ENCODE measurements around the gene ZDHHC8. TPM values are rescaled to one million over a fixed set of nuclear protein-coding genes. Genes with fewer than 3 reads are reported as not detected.

The ZDHHC8 gene
- total RNA-seq, 6 experiments from 2014 or later = 91.8 to 119 (median 99.1) TPM

DNA sequence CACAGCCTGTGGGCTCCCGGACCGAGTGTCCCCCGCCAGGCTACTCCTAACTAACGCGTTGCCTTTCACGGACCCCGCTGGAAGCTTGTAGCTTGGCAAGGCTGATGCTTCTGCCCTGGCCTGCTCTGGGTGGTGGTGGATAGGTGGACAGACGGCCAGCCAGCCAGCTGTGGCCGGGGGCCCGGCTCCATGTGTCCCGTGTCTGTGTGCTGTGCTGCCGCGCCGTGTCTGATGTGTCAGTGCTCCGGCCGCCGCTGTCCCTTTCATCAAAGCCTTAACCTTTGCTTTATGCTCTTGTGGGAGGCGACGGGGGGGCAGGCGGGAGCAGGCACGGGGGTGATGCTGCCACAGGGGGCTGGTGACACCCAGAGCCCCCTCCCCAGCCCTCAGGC is 14.2 kb downstream of the ZDHHC8 start:
- H3K27me3 Mint-ChIP-seq (ENCODE audit: insufficient read depth) = no peaks in the 10 kb centered on the region

GRCh38 chr22:20146777-20147176 is 15.2 kb downstream of the ZDHHC8 start:
- Mint-ChIP-seq H3K4me3 (no peak overlapping the region), H3K36me3 (ENCODE audit: low read depth) (no peaks in the 10 kb centered on the region), H3K27ac (no peak overlapping the region), H3K27me3 (ENCODE audit: insufficient read depth) (no peaks in the 10 kb centered on the region; the same call in 1 of the 2 replicates), H3K4me1 (ENCODE audit: low read depth) (peaks cover 5% of the 10 kb centered on the region), H3K9me3 (no peaks in the 10 kb centered on the region)
- no peak for DNase-seq
- TF ChIP-seq, protein P1, sequence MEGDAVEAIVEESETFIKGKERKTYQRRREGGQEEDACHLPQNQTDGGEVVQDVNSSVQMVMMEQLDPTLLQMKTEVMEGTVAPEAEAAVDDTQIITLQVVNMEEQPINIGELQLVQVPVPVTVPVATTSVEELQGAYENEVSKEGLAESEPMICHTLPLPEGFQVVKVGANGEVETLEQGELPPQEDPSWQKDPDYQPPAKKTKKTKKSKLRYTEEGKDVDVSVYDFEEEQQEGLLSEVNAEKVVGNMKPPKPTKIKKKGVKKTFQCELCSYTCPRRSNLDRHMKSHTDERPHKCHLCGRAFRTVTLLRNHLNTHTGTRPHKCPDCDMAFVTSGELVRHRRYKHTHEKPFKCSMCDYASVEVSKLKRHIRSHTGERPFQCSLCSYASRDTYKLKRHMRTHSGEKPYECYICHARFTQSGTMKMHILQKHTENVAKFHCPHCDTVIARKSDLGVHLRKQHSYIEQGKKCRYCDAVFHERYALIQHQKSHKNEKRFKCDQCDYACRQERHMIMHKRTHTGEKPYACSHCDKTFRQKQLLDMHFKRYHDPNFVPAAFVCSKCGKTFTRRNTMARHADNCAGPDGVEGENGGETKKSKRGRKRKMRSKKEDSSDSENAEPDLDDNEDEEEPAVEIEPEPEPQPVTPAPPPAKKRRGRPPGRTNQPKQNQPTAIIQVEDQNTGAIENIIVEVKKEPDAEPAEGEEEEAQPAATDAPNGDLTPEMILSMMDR (IDR thresholded peaks at IDR 0.05) = no peak

More for the DNA sequence above, 14.2 kb downstream of the ZDHHC8 start:
- Mint-ChIP-seq H3K27ac (no peak overlapping the region), H3K4me1 (ENCODE audit: low read depth) (peaks cover 9% of the 10 kb centered on the region), H3K9me3 (no peaks in the 10 kb centered on the region), H3K4me3 (no peak overlapping the region), H3K36me3 (ENCODE audit: low read depth) (no peaks in the 10 kb centered on the region)
- DNase-seq = no peak
- TF ChIP-seq, protein P1 (IDR thresholded peaks at IDR 0.05) = no peak

GRCh38 chr22:20147237-20147988 is 15.8 kb downstream of the ZDHHC8 start:
- H3K4me3 Mint-ChIP-seq = no peak overlapping the region
- no peaks in the 10 kb centered on the region; the same call in 1 of the 2 replicates for H3K27me3 Mint-ChIP-seq (ENCODE audit: insufficient read depth)
- H3K27ac Mint-ChIP-seq = no peak overlapping the region
- no peaks in the 10 kb centered on the region for H3K4me1 Mint-ChIP-seq (ENCODE audit: low read depth)
- DNase-seq = no peak
- TF ChIP-seq, protein P1 (IDR thresholded peaks at IDR 0.05) = no peak
- no peaks in the 10 kb centered on the region for H3K36me3 Mint-ChIP-seq (ENCODE audit: low read depth)
- H3K9me3 Mint-ChIP-seq = no peaks in the 10 kb centered on the region

DNA sequence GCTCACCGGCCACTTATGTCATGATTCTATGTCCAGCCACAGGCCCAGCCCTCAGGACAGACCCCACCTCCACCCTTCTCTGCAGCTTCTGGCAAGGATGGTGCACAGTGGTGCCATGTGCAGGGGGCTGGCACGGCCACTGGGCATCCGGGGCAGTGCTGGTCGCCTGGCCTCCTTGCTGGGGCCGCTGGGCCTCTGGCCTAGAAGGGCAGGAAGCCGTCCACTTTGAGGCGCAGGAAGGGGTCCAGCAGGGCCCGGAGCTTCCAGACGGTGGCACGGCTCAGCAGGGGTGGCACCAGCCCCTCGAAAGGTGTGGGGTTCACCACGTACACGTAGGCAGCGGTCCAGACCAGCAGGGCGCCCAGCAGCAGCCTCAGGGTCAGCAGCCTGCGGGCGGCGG is 16.8 kb downstream of the ZDHHC8 start:
- DNase-seq = no peak
- no peaks in the 10 kb centered on the region for H3K36me3 Mint-ChIP-seq (ENCODE audit: low read depth)

GRCh38 chr22:20149257-20150250 is 17.9 kb downstream of the ZDHHC8 start:
- H3K4me3 Mint-ChIP-seq = no peak overlapping the region
- H3K9me3 Mint-ChIP-seq = no peaks in the 10 kb centered on the region
- H3K4me1 Mint-ChIP-seq (ENCODE audit: low read depth) = peaks cover 8% of the 10 kb centered on the region; the same call in 1 of the 2 replicates
- H3K27me3 Mint-ChIP-seq (ENCODE audit: insufficient read depth) = no peaks in the 10 kb centered on the region; the same call in 1 of the 2 replicates
- TF ChIP-seq, protein P1 (IDR thresholded peaks at IDR 0.05) = no peak
- no peak overlapping the region for H3K27ac Mint-ChIP-seq
- H3K36me3 Mint-ChIP-seq (ENCODE audit: low read depth) = no peaks in the 10 kb centered on the region
- DNase-seq = no peak

More for the DNA sequence above, 16.8 kb downstream of the ZDHHC8 start:
- H3K27me3 Mint-ChIP-seq (ENCODE audit: insufficient read depth) = no peaks in the 10 kb centered on the region; the same call in 1 of the 2 replicates
- no peak overlapping the region for H3K4me3 Mint-ChIP-seq
- peaks cover under 1% of the 10 kb centered on the region; the same call in 1 of the 2 replicates for H3K4me1 Mint-ChIP-seq (ENCODE audit: low read depth)
- H3K9me3 Mint-ChIP-seq = no peaks in the 10 kb centered on the region
- H3K27ac Mint-ChIP-seq = no peak overlapping the region
- TF ChIP-seq, protein P1 (IDR thresholded peaks at IDR 0.05) = no peak

Data from HFFc6 (cell line).